ENCODE data around the gene NEDD4L.

DNA sequence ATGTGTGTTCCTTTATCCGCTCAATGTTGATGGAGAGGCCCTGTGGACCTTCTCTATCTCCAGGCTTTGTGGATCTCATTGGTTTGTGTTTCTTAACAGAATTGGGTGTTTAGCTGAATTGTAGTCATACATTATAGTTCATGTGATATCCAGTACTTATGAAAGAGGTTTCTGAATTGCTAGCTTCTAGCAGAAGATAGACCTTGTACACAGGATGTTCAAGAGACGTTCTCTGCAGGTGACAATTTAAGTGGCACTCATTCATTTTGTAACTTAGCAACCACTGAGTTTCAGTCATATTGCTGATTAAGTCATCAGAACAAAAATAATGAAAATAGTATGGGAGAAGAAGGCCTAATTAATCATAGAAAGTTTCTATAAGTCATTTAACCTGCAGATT, 305.6 kb downstream of the NEDD4L start:
- TF ChIP-seq, protein P1, sequence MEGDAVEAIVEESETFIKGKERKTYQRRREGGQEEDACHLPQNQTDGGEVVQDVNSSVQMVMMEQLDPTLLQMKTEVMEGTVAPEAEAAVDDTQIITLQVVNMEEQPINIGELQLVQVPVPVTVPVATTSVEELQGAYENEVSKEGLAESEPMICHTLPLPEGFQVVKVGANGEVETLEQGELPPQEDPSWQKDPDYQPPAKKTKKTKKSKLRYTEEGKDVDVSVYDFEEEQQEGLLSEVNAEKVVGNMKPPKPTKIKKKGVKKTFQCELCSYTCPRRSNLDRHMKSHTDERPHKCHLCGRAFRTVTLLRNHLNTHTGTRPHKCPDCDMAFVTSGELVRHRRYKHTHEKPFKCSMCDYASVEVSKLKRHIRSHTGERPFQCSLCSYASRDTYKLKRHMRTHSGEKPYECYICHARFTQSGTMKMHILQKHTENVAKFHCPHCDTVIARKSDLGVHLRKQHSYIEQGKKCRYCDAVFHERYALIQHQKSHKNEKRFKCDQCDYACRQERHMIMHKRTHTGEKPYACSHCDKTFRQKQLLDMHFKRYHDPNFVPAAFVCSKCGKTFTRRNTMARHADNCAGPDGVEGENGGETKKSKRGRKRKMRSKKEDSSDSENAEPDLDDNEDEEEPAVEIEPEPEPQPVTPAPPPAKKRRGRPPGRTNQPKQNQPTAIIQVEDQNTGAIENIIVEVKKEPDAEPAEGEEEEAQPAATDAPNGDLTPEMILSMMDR (IDR thresholded peaks at IDR 0.05), result no peak
- TF ChIP-seq POLR2AphosphoS5 (IDR thresholded peaks at IDR 0.05), result no peak

Measured in esophagus muscularis mucosa (tissue), 3 donors.